Measurements from ENCODE around the gene ARPC1A.
A peak's percentile ranks its signal among the peaks of the same experiment; 100 is the strongest.

The ARPC1A gene

DNA sequence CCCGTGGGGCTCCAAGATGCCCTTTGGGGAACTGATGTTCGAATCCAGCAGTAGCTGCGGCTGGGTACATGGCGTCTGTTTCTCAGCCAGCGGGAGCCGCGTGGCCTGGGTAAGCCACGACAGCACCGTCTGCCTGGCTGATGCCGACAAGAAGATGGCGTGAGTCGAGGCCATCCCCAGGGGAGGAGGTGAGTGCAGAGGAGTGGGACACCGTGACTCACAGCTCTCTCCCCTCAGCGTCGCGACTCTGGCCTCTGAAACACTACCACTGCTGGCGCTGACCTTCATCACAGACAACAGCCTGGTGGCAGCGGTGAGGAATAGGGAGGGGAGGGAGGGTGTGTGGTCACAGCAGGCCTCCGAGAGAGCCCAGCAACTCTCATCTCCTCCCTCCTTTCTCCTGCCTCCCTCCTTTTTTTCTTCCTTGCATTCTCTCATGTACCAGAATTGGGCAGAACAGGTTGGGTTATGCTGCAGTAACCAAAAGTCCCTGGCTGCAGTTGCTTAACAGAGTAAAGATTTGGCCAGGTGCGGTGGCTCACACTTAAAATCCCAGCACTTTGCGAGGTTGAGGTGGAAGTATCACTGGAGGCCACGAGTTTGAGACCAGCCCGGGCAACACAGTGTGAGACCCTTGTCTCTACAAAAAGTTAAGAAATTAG is 65.4 kb downstream of the ARPC1A start:
- no peak for DNase-seq

- no peak for DNase-seq
Observed at GRCh38 chr7:99392046-99392445, 66.3 kb downstream of the ARPC1A start.

DNA sequence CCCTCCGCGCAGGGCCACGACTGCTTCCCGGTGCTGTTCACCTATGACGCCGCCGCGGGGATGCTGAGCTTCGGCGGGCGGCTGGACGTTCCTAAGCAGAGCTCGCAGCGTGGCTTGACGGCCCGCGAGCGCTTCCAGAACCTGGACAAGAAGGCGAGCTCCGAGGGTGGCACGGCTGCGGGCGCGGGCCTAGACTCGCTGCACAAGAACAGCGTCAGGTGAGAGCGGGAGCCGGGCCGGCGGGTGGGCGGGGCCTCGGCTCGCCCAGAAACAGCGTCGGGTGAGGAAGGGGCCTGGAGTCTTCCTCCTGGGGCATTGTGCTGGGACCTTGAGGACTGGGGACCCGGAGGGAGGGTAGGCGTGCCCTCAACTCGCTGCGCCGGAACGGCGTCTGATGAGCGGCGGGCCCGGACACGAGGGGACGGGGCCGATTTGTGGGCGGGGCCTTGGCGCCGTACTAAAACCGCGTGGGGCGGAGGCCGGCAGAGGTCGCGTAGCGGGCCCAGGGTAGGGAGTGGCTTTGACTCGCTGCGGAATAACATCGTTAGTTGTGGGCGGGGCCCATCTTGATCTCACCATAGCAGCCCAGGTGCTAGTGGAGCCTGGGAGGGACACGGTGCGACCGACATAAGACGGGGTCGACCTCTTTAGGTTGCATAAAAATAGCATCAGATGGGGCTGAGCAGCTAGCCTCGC is 67.1 kb downstream of the ARPC1A start:
- peak; percentile 80 for DNase-seq

DNA sequence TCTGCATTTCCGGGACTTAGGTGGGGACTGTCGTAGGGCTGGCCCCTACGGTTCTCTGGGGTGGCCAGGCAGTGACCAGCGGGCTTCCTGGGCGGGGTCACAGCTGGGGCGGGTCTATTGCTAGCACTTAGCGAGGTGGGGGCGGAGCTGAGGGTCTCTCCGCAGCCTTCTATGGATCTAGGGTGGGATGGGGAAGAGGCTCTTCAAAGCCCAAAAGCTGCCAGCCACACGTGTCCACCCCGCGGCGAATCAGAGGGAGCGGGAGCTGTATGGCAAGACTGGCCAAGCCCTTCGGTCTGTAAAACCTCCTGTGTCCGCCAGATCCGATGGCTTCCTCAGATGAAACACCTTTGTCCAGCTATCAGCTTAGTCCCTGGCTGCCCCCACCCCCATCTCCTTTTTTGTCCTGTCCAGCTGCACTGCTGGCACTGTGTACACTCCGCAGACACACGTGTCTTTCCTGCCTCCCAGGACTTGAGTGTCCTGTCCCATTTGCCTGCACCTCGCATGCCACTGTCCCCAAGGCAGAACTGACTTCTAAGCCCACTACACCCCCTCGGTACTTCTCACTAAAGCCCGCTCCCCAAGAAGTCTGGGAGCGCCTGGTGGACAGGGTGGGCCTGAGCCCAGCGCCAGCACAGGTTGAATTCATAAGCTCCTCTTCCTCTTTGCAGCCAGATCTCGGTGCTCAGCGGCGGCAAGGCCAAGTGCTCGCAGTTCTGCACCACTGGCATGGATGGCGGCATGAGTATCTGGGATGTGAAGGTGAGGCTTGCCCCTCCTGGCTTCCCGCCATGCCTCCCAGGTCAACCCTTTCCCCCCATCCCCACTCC is 67.9 kb downstream of the ARPC1A start:
- no peak for DNase-seq

DNA sequence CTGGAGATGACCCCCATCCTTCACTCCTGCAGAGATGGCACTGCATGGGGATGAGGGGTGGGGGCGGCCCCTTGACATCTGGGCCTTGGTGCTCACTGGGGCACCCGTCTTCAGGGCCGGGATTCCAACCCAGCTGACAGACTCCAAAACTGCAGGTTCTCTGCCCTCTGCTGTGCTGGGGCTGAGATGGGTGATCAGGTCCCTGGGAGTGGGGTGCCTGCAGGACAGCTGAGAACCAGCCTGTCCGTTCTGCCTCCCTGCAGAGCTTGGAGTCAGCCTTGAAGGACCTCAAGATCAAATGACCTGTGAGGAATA is 68.4 kb downstream of the ARPC1A start:
- no peak for DNase-seq

DNA sequence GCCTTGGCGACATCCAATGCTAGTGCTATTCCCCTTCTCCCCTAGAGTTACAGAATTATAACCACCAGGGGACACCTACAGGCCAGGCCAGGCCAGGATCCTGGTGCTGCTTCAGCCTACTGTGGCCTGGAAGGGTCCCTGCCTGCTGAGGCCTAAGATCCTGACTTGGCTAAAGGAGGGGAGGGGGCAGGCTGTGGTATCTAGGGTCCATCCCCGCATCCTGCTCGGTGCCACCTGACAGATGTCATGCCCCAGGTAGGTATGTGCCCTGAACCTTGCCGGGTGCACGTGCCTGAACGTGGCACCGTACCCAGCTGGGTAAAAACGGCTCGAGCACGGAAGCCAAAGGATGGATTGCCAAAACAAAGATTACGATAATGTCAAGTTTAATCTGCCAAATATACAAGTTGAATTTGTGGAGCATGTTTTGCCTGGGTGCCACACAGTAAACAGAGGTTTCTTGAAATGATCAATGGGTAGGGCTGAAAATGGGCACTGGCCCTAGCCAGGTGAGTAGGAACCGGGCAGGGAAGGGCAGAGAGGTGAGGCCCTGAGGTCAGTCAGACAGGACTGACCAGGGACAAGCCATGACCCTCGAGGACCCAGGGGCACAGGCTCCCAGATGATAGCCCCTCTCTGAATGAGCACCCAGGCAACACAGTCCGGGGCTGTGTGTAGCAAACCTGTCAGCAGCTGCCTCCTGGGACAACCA is 70.1 kb downstream of the ARPC1A start:
- DNase-seq, result no peak

GRCh38 chr7:99396418-99397296 is 71.0 kb downstream of the ARPC1A start:
- no peak for DNase-seq

GRCh38 chr7:99397297-99397983 is 71.7 kb downstream of the ARPC1A start:
- DNase-seq, result no peak

- no peak for DNase-seq
Observed at GRCh38 chr7:99398891-99399445, 73.3 kb downstream of the ARPC1A start.

GRCh38 chr7:99399597-99399996 is 73.9 kb downstream of the ARPC1A start:
- no peak for DNase-seq

GRCh38 chr7:99402854-99403253 is 77.2 kb downstream of the ARPC1A start:
- DNase-seq, result no peak

DNA sequence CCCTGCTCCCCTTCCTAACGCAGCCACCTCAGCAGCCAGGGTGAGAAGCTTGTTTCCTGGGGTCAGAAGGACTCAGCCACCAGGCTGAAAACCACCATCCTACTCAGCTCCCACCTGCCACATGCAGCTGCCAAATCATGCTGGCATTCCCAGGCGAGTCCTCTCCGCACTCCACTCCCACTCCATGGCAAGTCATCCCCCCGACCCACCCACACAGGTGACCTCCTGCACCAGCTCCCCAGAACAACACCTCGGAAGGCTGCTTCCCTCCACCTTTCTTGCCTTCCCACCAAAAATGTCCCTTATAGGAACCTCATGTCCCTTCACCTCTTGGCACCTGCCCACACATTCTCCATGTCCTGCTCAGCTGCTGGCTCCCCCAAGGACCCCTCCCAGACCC is 78.1 kb downstream of the ARPC1A start:
- no peak for DNase-seq

DNA sequence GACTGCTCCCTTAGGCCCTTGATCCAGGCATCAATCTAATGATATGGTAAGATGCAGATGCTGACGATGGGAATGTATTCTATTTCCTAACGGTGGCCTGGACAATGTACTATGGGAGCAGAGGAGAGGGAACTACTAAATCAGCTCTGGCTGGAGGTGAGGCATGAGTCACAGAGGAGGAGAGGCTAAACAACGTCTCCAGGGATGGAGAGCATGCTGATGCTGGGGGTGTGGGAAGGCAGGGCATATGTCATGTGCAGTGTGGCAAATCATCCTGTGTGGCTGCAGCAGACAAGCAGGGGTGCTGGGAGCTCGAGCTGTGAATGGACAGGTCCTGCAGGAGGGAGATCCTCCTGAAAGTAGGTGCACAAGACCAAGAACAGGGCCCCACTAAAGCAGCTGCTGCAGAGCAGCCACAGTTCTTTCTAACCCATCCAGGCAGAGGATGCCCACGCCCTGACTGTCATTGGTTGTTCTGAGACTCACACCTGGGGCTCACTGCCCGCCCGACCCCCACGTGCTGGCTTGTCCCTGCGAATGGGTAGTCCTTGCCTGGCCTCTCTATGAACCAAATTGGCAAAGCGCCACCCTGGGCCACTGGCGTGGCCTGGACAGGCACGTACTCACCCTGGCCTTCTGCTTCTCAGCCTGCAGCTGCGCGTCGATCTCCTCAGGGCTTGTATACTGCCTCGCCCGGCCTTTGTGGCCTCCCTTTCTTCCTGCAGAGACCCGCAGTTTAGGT is 78.7 kb downstream of the ARPC1A start:
- no peak for DNase-seq

DNA sequence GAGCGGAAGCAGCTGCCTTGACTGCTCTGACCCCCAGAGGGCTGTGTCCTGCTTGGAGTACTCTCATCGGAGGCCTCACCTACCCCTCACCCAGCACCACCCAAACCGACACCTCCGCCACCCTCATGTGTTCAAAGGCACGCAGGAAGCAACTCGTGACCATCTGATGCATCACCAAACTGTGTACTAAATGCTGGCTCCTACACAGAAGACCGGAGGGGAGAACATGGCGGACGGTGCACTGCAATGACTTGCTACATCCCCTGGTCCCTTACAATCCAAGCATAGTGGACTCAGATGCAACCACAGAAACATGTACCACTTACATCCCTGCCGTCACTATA is 79.3 kb downstream of the ARPC1A start:
- DNase-seq, result no peak

GRCh38 chr7:99406557-99406956 is 80.9 kb downstream of the ARPC1A start:
- no peak for DNase-seq

DNA sequence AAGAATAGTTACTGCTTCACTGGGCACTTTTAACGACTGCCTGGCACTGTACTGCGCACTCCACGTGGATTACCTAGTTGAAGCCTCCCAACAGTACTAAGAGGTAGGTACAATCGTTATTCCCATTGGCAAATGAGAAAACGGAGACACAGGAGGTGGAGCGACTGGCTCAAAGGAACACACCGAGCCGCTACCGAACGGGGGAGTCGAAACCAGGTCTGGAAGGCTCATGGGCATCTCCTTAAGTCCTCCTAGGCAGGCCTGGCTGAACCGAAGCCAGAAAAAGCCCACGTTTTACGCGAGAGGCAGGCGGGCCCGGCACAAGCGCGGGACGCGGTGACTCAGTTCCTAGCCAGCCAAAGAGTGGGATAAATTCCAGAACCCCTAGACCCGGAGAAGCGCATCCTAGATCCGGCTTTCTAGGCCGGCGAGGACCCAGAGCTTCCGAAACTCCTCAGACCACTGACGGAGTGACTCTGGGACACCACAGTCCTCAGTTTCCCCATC is 82.2 kb downstream of the ARPC1A start:
- DNase-seq, result peak; percentile 12

DNA sequence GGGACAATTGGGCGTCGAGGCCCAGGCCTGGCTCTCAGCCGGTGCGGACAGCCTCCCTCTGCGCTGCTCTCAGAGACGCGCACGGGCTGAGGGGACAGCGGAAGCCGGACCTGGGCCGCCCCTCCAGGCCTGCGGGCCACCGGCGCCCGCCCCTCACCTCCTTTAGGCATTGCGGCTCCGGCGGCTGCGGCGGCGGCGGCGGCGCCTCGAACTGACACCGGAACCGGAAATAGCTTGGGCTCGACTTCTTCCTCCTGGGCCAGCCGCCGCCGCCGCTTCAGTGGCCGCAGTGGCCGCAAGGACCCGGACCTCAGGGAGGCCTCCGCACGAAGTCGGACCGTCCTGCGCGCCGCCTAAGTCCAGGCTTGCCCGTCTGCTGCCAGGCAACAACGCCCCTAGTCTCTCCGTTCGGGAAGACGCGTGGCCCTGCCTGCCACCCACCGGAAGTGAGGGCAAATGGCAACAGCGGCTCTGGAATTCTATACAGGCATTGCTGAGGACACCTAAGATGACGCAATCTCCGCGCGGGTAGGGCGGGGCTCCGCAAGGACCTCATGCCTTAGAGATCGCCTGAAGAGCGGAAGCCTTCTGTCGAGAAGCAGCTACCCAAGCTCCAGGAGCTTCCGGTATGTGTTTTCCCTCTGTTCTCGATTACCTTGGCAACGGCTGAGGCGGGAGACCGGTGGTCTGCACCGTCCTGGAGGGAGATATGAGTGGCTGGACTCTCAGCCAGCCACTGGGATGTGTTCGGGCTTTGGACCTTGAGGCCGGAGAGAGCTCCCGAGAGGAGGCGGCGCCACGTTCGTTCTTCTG is 82.9 kb downstream of the ARPC1A start, which contains the start of the genes BUD31 and PDAP1:
Gene BUD31, plus strand, starts transcription at position 591 of the 813 bp plus-strand sequence. CDS start 2,124 bp downstream, outside the sequence.
Gene PDAP1, minus strand, starts transcription at position 219 of the 813 bp plus-strand sequence. Its CDS starts 49 bp downstream, at position 170.
- DNase-seq, result peak; percentile 97

DNA sequence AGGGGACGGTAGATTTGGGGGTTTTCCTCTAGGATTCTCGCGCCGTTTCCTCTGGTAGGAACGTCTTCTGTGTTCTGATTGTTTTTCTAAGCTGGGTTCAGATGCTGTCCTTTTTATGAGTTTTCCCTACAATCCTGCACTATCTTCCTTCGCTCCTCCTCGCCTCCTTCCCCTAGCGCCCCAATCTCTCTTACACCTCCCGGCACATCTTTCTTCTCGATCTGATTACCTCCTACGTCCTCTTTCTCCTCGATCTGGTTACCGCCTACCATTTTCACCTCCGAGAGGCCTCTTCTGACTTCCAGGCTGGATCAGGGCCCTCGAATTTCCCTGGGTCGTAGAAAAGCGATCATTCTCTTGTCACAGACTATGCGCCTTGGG is 83.5 kb downstream of the ARPC1A start:
- no peak for DNase-seq

GRCh38 chr7:99409806-99410205 is 84.1 kb downstream of the ARPC1A start:
- no peak for DNase-seq
